ENCODE results near the gene TRIM66. TPM values are rescaled to one million over a fixed set of nuclear protein-coding genes. Genes with fewer than 3 reads are reported as not detected.

The TRIM66 gene
- total RNA-seq, 4 donors from 2014 or later = 1.4 to 12.9 (median 3.1) TPM

GRCh38 chr11:8581300-8581699 is 101.2 kb downstream of the TRIM66 start:
- Histone ChIP-seq H3K4me3 (no peak overlapping the region), H3K9me3 (peaks cover 0 to 6% (median 0%) of the 10 kb centered on the region in 3 donors), H3K27me3 (no peaks in the 10 kb centered on the region), H3K36me3 (no peaks in the 10 kb centered on the region), H3K27ac (no peak overlapping the region), H3K4me1 (no peaks in the 10 kb centered on the region)
- TF ChIP-seq POLR2A (IDR thresholded peaks at IDR 0.05) (no peak), CTCF (IDR thresholded peaks at IDR 0.05) (no peak), POLR2AphosphoS5 (IDR thresholded peaks at IDR 0.05) (no peak), EP300 (IDR thresholded peaks at IDR 0.05) (no peak)
- 77 to 86% methylated on average over 3 of the region's 3 CpGs for WGBS, 2 donors (ENCODE audit: low coverage in 1 of 2)
- no peak for ATAC-seq

GRCh38 chr11:8577791-8578581 is 104.5 kb downstream of the TRIM66 start:
- TF ChIP-seq POLR2AphosphoS5 (IDR thresholded peaks at IDR 0.05) = no peak
- no peaks in the 10 kb centered on the region for H3K36me3 ChIP-seq
- no peak for ATAC-seq
- H3K27me3 ChIP-seq = no peaks in the 10 kb centered on the region
- H3K4me3 ChIP-seq = no peak overlapping the region
- H3K9me3 ChIP-seq = peaks cover 0 to 6% (median 0%) of the 10 kb centered on the region in 3 donors
- WGBS, 2 donors (ENCODE audit: low coverage in 1 of 2) = 96 to 100% methylated on average over 2 of the region's 2 CpGs
- H3K4me1 ChIP-seq = no peaks in the 10 kb centered on the region
- no peak overlapping the region for H3K27ac ChIP-seq

- Histone ChIP-seq H3K36me3 (no peaks in the 10 kb centered on the region), H3K9me3 (peaks cover 0 to 6% (median 0%) of the 10 kb centered on the region in 3 donors), H3K4me1 (no peaks in the 10 kb centered on the region), H3K4me3 (no peak overlapping the region), H3K27me3 (no peaks in the 10 kb centered on the region), H3K27ac (no peak overlapping the region)
- 100% methylated on average over 1 of the region's 1 CpG for WGBS, 2 donors (ENCODE audit: low coverage in 1 of 2)
- no peak for ATAC-seq
- TF ChIP-seq POLR2A (IDR thresholded peaks at IDR 0.05) (no peak), EP300 (IDR thresholded peaks at IDR 0.05) (no peak), POLR2AphosphoS5 (IDR thresholded peaks at IDR 0.05) (no peak), CTCF (IDR thresholded peaks at IDR 0.05) (no peak)
Measured at GRCh38 chr11:8574798-8575197, 107.7 kb downstream of the TRIM66 start.

- no peaks in the 10 kb centered on the region for H3K27me3 ChIP-seq
- no peaks in the 10 kb centered on the region for H3K36me3 ChIP-seq
- no peak for ATAC-seq
- no peak for TF ChIP-seq CTCF (IDR thresholded peaks at IDR 0.05)
- no peak for TF ChIP-seq EP300 (IDR thresholded peaks at IDR 0.05)
- TF ChIP-seq POLR2AphosphoS5 (IDR thresholded peaks at IDR 0.05) = no peak
- no peak for TF ChIP-seq POLR2A (IDR thresholded peaks at IDR 0.05)
- no peak overlapping the region for H3K27ac ChIP-seq
- H3K4me3 ChIP-seq = no peak overlapping the region
- peaks cover 0 to 3% (median 0%) of the 10 kb centered on the region in 3 donors for H3K4me1 ChIP-seq
- 92 to 100% methylated on average over 1 of the region's 1 CpG for WGBS, 2 donors (ENCODE audit: low coverage in 1 of 2)
- H3K9me3 ChIP-seq = peaks cover 0 to 6% (median 0%) of the 10 kb centered on the region in 3 donors
Measured at GRCh38 chr11:8573777-8574176, 108.7 kb downstream of the TRIM66 start.

GRCh38 chr11:8567602-8568198 is 114.8 kb downstream of the TRIM66 start:
- no peaks in the 10 kb centered on the region for H3K9me3 ChIP-seq
- H3K27ac ChIP-seq = no peak overlapping the region
- peaks cover 0 to 24% (median 0%) of the 10 kb centered on the region in 3 donors for H3K4me1 ChIP-seq
- no peak for ATAC-seq
- H3K27me3 ChIP-seq = no peaks in the 10 kb centered on the region
- H3K36me3 ChIP-seq = no peaks in the 10 kb centered on the region
- 37% methylated on average over 2 of the region's 2 CpGs for WGBS, 2 donors (ENCODE audit: low coverage in 1 of 2)
- TF ChIP-seq POLR2AphosphoS5 (IDR thresholded peaks at IDR 0.05) = no peak
- no peak for TF ChIP-seq CTCF (IDR thresholded peaks at IDR 0.05)
- TF ChIP-seq EP300 (IDR thresholded peaks at IDR 0.05) = no peak
- TF ChIP-seq POLR2A (IDR thresholded peaks at IDR 0.05) = no peak
- no peak overlapping the region for H3K4me3 ChIP-seq

Data from gastroesophageal sphincter (tissue), 4 donors.